Measurements from ENCODE around the gene NTM.

DNA sequence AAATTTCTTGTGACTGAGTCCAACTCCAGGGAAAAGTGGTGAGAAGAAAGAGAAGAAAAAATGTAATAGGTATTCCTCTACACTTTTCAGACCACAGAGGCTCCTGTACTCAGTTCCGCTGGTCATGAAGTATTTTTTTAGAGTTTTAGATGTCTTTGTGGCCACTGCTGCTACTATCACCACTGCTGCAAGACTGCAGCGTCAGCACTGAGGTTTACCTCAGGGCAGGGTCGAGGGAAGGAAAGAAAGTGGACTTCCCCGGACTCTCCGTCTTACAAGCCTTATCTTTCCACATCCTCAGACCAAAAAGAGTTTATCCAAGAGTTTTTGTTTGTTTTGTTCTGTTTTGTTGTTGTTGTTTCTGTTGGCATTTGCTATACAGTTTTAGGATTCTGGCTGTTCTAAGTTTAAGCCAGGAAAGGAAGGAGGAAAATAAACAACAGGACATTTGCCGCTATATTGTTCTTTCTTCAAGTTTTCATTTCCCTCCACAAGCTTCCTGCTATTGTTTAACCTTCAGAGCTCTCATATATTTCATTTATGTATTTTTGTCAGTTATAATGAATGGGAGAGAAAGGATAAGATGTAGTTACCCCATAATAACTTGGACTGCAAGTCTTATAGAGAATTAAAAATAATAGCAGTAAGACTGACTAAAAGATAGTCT, 919.3 kb downstream of the NTM start:
- TF ChIP-seq CTCF (IDR thresholded peaks at IDR 0.05) (no peak), EP300 (IDR thresholded peaks at IDR 0.05) (no peak)
